Upper lobe of left lung (tissue), 4 donors: ENCODE measurements around the gene HSPB3.

Experiments used
- EP300 ChIP-seq, 4 donors: sonication (generic); formaldehyde crosslinking; IDR thresholded peaks; one replicate each; pipeline ENCODE4 v1.5.1; 2017; ENCODE audit warnings: antibody characterized with exemption in 4 of 4, control low read depth in 2 of 4
- POLR2A ChIP-seq, 4 donors: fragments of 450-650 bp; IDR thresholded peaks; one replicate each; pipeline ENCODE4 v1.5.1; 2016 to 2017; ENCODE audit warnings: antibody characterized with exemption in 4 of 4, mild to moderate bottlenecking in 2 of 4
- POLR2AphosphoS5 ChIP-seq, 2 donors: sonication (generic); formaldehyde crosslinking; IDR thresholded peaks; one replicate each; pipeline ENCODE4 v1.5.1; 2017; ENCODE audit warnings: antibody characterized with exemption in 2 of 2
- TF ChIP-seq, protein P1 (sequence below), 6 experiments: fragments of 450-650 bp in 4 of 6; fragments of 200-600 bp in 2 of 6; sonication (generic) in 2 of 6; IDR thresholded peaks; one replicate each; pipeline ENCODE4 v1.5.1; 2016 to 2019; ENCODE audit warnings: antibody characterized with exemption in 6 of 6

- TF ChIP-seq, protein P1, sequence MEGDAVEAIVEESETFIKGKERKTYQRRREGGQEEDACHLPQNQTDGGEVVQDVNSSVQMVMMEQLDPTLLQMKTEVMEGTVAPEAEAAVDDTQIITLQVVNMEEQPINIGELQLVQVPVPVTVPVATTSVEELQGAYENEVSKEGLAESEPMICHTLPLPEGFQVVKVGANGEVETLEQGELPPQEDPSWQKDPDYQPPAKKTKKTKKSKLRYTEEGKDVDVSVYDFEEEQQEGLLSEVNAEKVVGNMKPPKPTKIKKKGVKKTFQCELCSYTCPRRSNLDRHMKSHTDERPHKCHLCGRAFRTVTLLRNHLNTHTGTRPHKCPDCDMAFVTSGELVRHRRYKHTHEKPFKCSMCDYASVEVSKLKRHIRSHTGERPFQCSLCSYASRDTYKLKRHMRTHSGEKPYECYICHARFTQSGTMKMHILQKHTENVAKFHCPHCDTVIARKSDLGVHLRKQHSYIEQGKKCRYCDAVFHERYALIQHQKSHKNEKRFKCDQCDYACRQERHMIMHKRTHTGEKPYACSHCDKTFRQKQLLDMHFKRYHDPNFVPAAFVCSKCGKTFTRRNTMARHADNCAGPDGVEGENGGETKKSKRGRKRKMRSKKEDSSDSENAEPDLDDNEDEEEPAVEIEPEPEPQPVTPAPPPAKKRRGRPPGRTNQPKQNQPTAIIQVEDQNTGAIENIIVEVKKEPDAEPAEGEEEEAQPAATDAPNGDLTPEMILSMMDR (IDR thresholded peaks at IDR 0.05) = no peak
- TF ChIP-seq POLR2AphosphoS5 (IDR thresholded peaks at IDR 0.05) (no peak), EP300 (IDR thresholded peaks at IDR 0.05) (no peak), POLR2A (IDR thresholded peaks at IDR 0.05) (no peak)
These were observed 4.9 kb downstream of the HSPB3 start for GRCh38 chr5:54460181-54460919.
